CD4-positive, alpha-beta T cell treated with Interleukin-4 for 1 hour (primary cell): ENCODE results near the gene CHL1.

Source experiments
- DNase-seq, 2 donors: peaks; one replicate each; pipeline ENCODE4 v3.0.0-alpha.2; 2020 to 2022

CHL1 gene

GRCh38 chr3:217099-217813, 20.7 kb downstream of the CHL1 start:
- no peak for DNase-seq

GRCh38 chr3:217948-218347, 21.4 kb downstream of the CHL1 start:
- no peak for DNase-seq

- DNase-seq = no peak
Observed at GRCh38 chr3:228442-229182, 32.0 kb downstream of the CHL1 start.

- DNase-seq = no peak
Observed at GRCh38 chr3:229183-229661, 32.7 kb downstream of the CHL1 start.

- no peak for DNase-seq
Observed at GRCh38 chr3:236881-237280, 40.3 kb downstream of the CHL1 start.

- no peak for DNase-seq
Observed at GRCh38 chr3:242602-243355, 46.2 kb downstream of the CHL1 start.

- DNase-seq = no peak
Observed at GRCh38 chr3:243356-243725, 46.8 kb downstream of the CHL1 start.

GRCh38 chr3:244041-244440, 47.5 kb downstream of the CHL1 start:
- no peak for DNase-seq

GRCh38 chr3:247916-248315, 51.4 kb downstream of the CHL1 start:
- DNase-seq = no peak

GRCh38 chr3:248864-249520, 52.4 kb downstream of the CHL1 start:
- DNase-seq = no peak

GRCh38 chr3:249587-250262, 53.2 kb downstream of the CHL1 start:
- no peak for DNase-seq

- DNase-seq = no peak
Observed at GRCh38 chr3:256501-256900, 59.9 kb downstream of the CHL1 start.

GRCh38 chr3:257826-258225, 61.3 kb downstream of the CHL1 start:
- no peak for DNase-seq

GRCh38 chr3:260898-261297, 64.3 kb downstream of the CHL1 start:
- DNase-seq = no peak

GRCh38 chr3:263393-263792, 66.8 kb downstream of the CHL1 start:
- DNase-seq = no peak

- no peak for DNase-seq
Observed at GRCh38 chr3:264394-265156, 68.0 kb downstream of the CHL1 start.

- DNase-seq = no peak
Observed at GRCh38 chr3:267101-267500, 70.5 kb downstream of the CHL1 start.

- no peak for DNase-seq
Observed at GRCh38 chr3:270688-271087, 74.1 kb downstream of the CHL1 start.

- DNase-seq = no peak
Observed at GRCh38 chr3:274927-275326, 78.4 kb downstream of the CHL1 start.

- DNase-seq = no peak
Observed at GRCh38 chr3:277873-278272, 81.3 kb downstream of the CHL1 start.

GRCh38 chr3:278300-279064, 81.9 kb downstream of the CHL1 start:
- DNase-seq = peak in 1 of 2 donors; percentile 49
